22Rv1 (cell line): Measurements from ENCODE around the gene ASCC1.

Source experiments
- ZFX ChIP-seq: fragments of 450-650 bp; IDR thresholded peaks from 2 replicates; pipeline ENCODE4 v1.6.1; 2017; ENCODE audit warnings: antibody characterized with exemption, borderline replicate concordance
- TF ChIP-seq, protein P1 (sequence below): fragments of 450-650 bp; IDR thresholded peaks from 2 replicates; pipeline ENCODE4 v1.5.1; 2017; ENCODE audit warnings: mild to moderate bottlenecking

DNA sequence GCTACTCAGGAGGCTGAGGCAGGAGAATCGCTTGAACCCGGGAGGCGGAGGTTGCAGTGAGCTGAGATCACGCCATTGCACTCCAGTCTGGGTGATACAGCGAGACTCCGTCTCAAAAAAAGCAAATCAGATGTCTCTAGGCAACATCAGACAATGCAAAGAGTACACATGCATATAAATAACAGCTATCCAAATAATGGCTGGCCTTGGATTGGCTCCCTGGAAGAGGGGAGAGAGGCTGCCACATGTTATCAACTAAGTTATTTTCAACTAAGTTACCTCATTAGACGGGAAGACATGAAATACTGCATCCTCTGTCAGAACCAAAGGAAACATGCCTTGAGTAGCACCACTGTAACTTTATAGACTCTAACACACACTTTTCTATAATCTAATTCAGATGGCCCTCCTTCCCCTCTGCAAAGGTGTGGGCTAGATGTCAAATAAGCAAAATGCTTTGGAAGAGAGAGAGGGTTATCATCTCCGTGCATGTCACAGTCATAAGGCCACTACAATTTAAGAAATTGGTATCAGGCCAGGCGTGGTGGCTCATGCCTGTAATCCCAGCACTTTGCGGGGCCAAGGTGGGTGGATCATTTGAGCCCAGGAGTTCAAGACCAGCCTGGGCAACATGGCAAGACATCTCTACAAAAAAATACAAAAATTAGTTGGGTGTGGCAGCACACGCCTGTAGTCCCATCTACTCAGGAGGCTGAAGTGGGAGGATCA lies 105.2 kb downstream of the ASCC1 start:
- TF ChIP-seq, protein P1, sequence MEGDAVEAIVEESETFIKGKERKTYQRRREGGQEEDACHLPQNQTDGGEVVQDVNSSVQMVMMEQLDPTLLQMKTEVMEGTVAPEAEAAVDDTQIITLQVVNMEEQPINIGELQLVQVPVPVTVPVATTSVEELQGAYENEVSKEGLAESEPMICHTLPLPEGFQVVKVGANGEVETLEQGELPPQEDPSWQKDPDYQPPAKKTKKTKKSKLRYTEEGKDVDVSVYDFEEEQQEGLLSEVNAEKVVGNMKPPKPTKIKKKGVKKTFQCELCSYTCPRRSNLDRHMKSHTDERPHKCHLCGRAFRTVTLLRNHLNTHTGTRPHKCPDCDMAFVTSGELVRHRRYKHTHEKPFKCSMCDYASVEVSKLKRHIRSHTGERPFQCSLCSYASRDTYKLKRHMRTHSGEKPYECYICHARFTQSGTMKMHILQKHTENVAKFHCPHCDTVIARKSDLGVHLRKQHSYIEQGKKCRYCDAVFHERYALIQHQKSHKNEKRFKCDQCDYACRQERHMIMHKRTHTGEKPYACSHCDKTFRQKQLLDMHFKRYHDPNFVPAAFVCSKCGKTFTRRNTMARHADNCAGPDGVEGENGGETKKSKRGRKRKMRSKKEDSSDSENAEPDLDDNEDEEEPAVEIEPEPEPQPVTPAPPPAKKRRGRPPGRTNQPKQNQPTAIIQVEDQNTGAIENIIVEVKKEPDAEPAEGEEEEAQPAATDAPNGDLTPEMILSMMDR, result no peak
- no peak for TF ChIP-seq ZFX
